Peyer's patch (tissue), 4 donors: Measurements from ENCODE around the gene TMIGD3.

Source experiments
- POLR2A ChIP-seq, 2 donors: fragments of 450-650 bp; IDR thresholded peaks; one replicate each; pipeline ENCODE4 v1.5.1; 2017; ENCODE audit warnings: antibody characterized with exemption in 2 of 2, mild to moderate bottlenecking in 2 of 2, moderate library complexity in 2 of 2
- TF ChIP-seq, protein P1 (sequence below), 6 experiments: fragments of 450-650 bp in 4 of 6; fragments of 200-600 bp in 2 of 6; sonication (generic) in 1 of 6; IDR thresholded peaks; one replicate each; pipeline ENCODE4 v1.5.1; 2017 to 2019; ENCODE audit warnings: antibody characterized with exemption in 6 of 6, mild to moderate bottlenecking in 3 of 6, moderate library complexity in 1 of 6

DNA sequence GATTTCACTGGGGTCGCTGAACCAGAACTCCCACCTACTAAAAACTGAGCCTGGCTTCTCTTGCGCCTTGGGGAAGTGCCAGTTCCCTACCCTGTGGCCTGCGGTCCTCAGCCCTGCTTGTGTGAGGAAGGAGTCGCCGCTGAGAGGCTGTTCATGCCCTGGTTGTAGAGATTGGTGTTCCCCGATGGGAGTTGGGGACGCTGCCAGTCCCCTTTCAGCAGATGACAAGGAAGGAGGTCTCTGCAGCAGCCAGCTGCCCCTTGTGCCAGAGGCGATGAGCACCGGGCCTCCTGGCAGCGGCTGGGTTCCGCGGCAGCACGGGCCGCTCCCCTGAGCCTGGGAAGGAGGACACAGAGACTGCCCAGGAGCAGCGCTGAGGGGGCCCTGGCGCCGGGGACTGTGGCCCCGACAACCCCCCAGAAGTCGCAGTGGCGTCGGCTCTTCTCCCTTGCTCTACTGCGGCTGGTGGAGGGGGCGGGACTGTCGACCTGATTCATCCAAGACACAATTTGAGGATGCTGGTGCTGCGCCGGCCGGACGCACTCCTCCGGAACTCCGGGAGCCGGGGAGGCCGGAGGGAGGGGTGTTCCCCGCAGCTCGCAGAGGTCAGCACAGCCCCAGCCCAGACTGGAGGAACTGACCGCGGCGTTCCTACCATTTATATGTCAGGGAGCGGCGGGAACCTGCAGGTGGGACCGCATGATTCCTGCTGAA, 12.0 kb upstream of the TMIGD3 start:
- TF ChIP-seq, protein P1, sequence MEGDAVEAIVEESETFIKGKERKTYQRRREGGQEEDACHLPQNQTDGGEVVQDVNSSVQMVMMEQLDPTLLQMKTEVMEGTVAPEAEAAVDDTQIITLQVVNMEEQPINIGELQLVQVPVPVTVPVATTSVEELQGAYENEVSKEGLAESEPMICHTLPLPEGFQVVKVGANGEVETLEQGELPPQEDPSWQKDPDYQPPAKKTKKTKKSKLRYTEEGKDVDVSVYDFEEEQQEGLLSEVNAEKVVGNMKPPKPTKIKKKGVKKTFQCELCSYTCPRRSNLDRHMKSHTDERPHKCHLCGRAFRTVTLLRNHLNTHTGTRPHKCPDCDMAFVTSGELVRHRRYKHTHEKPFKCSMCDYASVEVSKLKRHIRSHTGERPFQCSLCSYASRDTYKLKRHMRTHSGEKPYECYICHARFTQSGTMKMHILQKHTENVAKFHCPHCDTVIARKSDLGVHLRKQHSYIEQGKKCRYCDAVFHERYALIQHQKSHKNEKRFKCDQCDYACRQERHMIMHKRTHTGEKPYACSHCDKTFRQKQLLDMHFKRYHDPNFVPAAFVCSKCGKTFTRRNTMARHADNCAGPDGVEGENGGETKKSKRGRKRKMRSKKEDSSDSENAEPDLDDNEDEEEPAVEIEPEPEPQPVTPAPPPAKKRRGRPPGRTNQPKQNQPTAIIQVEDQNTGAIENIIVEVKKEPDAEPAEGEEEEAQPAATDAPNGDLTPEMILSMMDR (IDR thresholded peaks at IDR 0.05) = no peak
- TF ChIP-seq POLR2A (IDR thresholded peaks at IDR 0.05) = no peak
